C4-2B (cell line): ENCODE data around the gene SORL1-AS1.

Experiments
- H3K27ac ChIP-seq: fragments of 450-650 bp; 2 replicates; pipeline ENCODE4 v1.5.1; 2017
- ZFX ChIP-seq: fragments of 450-650 bp; IDR thresholded peaks from 2 replicates; pipeline ENCODE4 v1.6.1; 2017
- TF ChIP-seq, protein P1 (sequence below): fragments of 450-650 bp; conservative IDR thresholded peaks from 2 replicates; pipeline ENCODE4 v1.5.1; 2017; ENCODE audit warnings: mild to moderate bottlenecking

The SORL1-AS1 gene

DNA sequence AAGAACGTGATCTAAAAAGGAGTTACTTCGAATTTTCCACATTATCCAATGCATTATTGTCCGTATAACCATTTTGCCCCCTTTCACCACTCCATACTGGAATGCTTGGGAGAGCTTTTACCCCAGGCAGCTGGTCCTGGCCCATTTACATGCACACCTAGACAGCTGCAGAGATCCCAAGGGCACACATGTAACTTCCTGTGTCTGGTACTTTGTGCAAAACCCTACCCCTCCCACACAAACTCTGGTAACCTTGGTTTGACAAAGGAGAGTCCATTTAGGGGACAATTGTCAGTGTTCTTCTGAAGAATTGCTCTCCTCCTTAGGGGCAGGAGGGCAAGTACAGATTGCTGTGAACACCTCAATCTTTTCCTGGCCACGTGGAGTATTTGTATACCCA is 58.0 kb downstream of the SORL1-AS1 start:
- TF ChIP-seq, protein P1, sequence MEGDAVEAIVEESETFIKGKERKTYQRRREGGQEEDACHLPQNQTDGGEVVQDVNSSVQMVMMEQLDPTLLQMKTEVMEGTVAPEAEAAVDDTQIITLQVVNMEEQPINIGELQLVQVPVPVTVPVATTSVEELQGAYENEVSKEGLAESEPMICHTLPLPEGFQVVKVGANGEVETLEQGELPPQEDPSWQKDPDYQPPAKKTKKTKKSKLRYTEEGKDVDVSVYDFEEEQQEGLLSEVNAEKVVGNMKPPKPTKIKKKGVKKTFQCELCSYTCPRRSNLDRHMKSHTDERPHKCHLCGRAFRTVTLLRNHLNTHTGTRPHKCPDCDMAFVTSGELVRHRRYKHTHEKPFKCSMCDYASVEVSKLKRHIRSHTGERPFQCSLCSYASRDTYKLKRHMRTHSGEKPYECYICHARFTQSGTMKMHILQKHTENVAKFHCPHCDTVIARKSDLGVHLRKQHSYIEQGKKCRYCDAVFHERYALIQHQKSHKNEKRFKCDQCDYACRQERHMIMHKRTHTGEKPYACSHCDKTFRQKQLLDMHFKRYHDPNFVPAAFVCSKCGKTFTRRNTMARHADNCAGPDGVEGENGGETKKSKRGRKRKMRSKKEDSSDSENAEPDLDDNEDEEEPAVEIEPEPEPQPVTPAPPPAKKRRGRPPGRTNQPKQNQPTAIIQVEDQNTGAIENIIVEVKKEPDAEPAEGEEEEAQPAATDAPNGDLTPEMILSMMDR = no peak
- TF ChIP-seq ZFX = no peak
- no peak overlapping the region for H3K27ac ChIP-seq

DNA sequence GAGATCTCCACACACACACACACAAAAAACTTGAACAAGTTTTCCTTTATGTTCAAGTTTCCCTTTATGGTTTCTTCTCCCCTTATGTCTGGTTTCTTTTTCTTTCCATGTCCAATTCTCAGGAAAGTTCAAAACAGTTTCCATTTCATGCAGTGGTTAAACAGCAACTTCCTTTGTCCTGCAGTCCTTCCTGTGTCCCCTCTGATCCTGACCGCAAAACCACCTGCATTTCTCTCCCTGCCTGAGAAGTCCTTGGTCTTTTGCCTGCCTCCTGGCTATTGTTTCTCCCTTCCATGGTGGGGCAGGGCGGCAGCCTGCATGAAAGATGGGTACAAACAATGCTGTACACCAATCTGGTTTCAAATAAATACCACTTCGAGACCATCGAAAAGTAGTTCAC is 58.9 kb downstream of the SORL1-AS1 start:
- no peak overlapping the region for H3K27ac ChIP-seq
- TF ChIP-seq, protein P1 = no peak
- no peak for TF ChIP-seq ZFX

DNA sequence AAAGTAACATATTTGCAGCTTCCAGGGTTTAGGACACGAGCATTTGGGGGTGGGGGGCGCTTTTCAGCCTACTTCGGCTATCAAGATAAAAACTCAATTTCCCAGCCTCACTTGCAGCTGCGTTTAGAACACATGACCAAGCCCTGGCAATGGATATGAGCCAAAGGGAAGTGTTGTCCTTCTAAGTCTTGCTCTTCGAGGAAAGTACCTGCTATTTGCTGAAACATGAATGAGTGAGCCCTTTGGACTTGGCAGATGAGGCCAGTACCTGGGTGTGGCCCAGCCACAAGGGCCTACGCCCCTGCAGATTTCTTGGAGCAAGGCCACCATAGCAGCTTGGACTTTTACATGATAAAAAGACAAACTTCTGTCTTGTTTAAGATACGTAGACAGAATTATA is 60.9 kb downstream of the SORL1-AS1 start:
- no peak for TF ChIP-seq ZFX
- TF ChIP-seq, protein P1 = no peak
- H3K27ac ChIP-seq = no peak overlapping the region

DNA sequence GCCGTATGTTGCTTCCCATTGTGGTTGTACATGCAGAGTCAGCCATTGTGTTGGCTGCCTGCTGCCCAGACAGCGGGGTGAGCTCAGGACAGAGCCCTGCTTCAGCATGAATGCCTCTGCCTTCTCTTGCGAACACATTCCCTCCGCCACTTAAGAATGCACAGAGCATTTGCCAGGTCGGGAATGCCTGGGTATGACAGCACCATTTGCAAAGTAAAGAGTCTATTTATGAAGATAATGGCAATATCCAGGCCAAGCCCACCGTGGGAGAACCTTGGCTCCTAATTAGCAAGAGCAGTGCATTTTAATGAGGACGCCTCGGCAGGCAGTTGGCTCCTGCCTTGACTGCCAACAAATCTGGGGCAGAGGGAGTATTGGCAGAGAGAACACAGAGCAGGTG is 63.1 kb downstream of the SORL1-AS1 start:
- no peak overlapping the region for H3K27ac ChIP-seq
- no peak for TF ChIP-seq ZFX
- TF ChIP-seq, protein P1 = no peak
